Activated CD8-positive, alpha-beta T cell treated with anti-CD3 and anti-CD28 coated beads for 36 hours (primary cell): ENCODE data around the gene ABHD12. TPM values are rescaled to one million over a fixed set of nuclear protein-coding genes. Genes with fewer than 3 reads are reported as not detected.

Source experiments
- ATAC-seq: fragments of 200-7000 bp; cut with Tn5 transposase; one replicate; pipeline ENCODE4 v1.10.0; 2021; ENCODE audit warnings: mild to moderate bottlenecking, moderate library complexity
- CTCF ChIA-PET: fragments of 350-600 bp; sonication (Branson Sonifier 250); formaldehyde crosslinking; loops from one replicate; lab custom pipeline; 2021; ENCODE audit warnings: antibody characterized with exemption; lab: Charles Lee
- POLR2A ChIA-PET: fragments of 350-600 bp; sonication (Branson Sonifier 250); formaldehyde crosslinking; loops from one replicate; lab custom pipeline; 2021; ENCODE audit warnings: antibody characterized with exemption; lab: Charles Lee
- DNase-seq: peaks from one replicate; pipeline ENCODE4 v3.0.0-alpha.2; 2020
- H3K27ac Mint-ChIP-seq: one replicate; pipeline ENCODE4 v1.8.0; 2021; ENCODE audit warnings: mild to moderate bottlenecking, mixed read lengths
- H3K27me3 Mint-ChIP-seq: one replicate; pipeline ENCODE4 v1.8.0; 2021; ENCODE audit warnings: mixed read lengths
- H3K36me3 Mint-ChIP-seq: one replicate; pipeline ENCODE4 v1.8.0; 2021; ENCODE audit warnings: low read depth, mixed read lengths
- H3K4me1 Mint-ChIP-seq: one replicate; pipeline ENCODE4 v1.8.0; 2021; ENCODE audit warnings: low read depth, mixed read lengths
- H3K4me3 Mint-ChIP-seq: one replicate; pipeline ENCODE4 v1.8.0; 2021; ENCODE audit warnings: mild to moderate bottlenecking, moderate library complexity, mixed read lengths
- H3K9me3 Mint-ChIP-seq: one replicate; pipeline ENCODE4 v1.8.0; 2021; ENCODE audit warnings: mixed read lengths
- CTCF ChIP-seq: fragments of 200-600 bp; IDR thresholded peaks from one replicate; pipeline ENCODE4 v1.8.0; 2022; ENCODE audit warnings: antibody characterized with exemption, mild to moderate bottlenecking
- intact Hi-C: fragments of 100-400 bp; cut with micrococcal nuclease; formaldehyde crosslinking; loops from one replicate; pipeline ENCODE4 v1.10.0; 2022
- total RNA-seq, 2 experiments: library from RNA; stranded (reverse); gene quantifications; one replicate each; pipeline ENCODE4 v1.2.3, GENCODE V29; 2021

ABHD12 gene
- total RNA-seq, 2 experiments from 2014 or later = 16.0 to 17.0 TPM

DNA sequence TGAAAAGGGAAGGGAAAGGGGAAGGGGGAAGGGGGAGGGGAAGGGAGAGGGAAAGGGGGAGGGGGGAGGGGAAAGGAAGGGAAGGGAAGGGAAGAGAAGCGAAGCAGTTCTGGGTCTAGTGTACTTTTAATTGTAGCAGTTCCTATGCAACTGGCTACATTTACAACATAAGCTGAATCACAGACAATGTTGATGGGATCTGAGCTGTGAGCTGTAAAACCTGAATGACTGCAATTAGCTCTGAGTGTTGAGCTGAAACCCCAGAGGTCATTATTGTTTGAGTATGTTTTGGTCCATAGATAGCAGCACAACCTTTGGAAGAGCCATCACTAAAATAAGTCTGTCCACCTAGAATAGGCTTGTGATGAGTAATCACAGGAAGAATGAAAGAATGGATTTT is 7.2 kb upstream of the ABHD12 start:
- ChIA-PET POLR2A (interaction anchor here (1.4 kb wide), 1 partner anchor 10 kb away, joined by 5 read pairs; the partner anchor contains the start of gene GINS1), CTCF (interaction anchor here (0.8 to 5.4 kb wide), 8 partner anchors 10 to 404 kb away, joined by 3 to 58 read pairs (median 9); partner anchors contain the start of gene GINS1)
- no peak for TF ChIP-seq CTCF
- ATAC-seq (no peak), DNase-seq (no peak)
- Mint-ChIP-seq H3K4me1 (no peaks in the 10 kb centered on the region), H3K27ac (no peak overlapping the region), H3K9me3 (peaks cover 5% of the 10 kb centered on the region), H3K4me3 (no peak overlapping the region), H3K36me3 (peaks cover 3% of the 10 kb centered on the region), H3K27me3 (no peaks in the 10 kb centered on the region)
- intact Hi-C loops = loop anchor here (2.0 to 10.0 kb wide), 2 partner anchors 97 to 403 kb away; partner anchors contain the start of gene APMAP

- no peaks in the 10 kb centered on the region for H3K4me1 Mint-ChIP-seq
- H3K36me3 Mint-ChIP-seq = no peaks in the 10 kb centered on the region
- no peak for DNase-seq
- intact Hi-C loops = loop anchor here (10.0 kb wide), 1 partner anchor 402 kb away; the partner anchor contains the start of gene APMAP
- H3K27ac Mint-ChIP-seq = no peak overlapping the region
- H3K27me3 Mint-ChIP-seq = no peaks in the 10 kb centered on the region
- no peak overlapping the region for H3K4me3 Mint-ChIP-seq
- ChIA-PET CTCF (interaction anchor here (0.9 to 5.4 kb wide), 4 partner anchors 11 to 138 kb away, joined by 3 to 58 read pairs (median 28); partner anchors contain the start of gene GINS1), POLR2A (interaction anchor here (1.4 kb wide), 1 partner anchor 10 kb away, joined by 5 read pairs; the partner anchor contains the start of gene GINS1)
- TF ChIP-seq CTCF = no peak
- no peaks in the 10 kb centered on the region for H3K9me3 Mint-ChIP-seq
- no peak for ATAC-seq
Measured at GRCh38 chr20:25397096-25397495, 6.5 kb upstream of the ABHD12 start.

DNA sequence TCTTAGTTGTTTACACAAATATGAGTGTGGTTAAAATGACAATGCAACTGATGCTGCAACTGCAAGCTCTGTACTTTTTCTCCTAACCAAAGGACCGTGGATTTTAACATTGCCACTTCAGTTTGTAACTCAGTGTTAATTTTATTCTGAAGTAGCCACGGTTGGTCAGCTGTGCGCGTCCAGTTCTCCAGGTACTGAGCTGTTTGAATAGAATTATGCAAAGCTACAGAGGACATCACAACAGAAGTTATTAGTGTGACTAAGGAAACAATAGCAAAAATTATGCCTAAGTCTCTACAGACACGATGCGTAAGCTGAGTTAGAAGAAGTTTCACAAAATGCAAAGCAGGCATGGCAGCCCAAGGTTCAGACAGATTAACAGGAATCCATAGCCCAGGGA is 4.4 kb upstream of the ABHD12 start:
- intact Hi-C loops = loop anchor here (10.0 kb wide), 1 partner anchor 400 kb away; the partner anchor contains the start of gene APMAP
- Mint-ChIP-seq H3K27me3 (no peaks in the 10 kb centered on the region), H3K27ac (no peak overlapping the region), H3K36me3 (no peaks in the 10 kb centered on the region), H3K4me1 (no peaks in the 10 kb centered on the region), H3K9me3 (no peaks in the 10 kb centered on the region), H3K4me3 (no peak overlapping the region)
- TF ChIP-seq CTCF = no peak
- ChIA-PET POLR2A (interaction anchor here (0.6 kb wide), 1 partner anchor 1334 kb away, joined by 4 read pairs; no protein-coding TSS in a partner anchor), CTCF (no interaction called here)
- DNase-seq = no peak
- ATAC-seq = no peak

GRCh38 chr20:25394276-25394675 is 3.6 kb upstream of the ABHD12 start:
- intact Hi-C loops = loop anchor here (10.0 kb wide), 1 partner anchor 399 kb away; the partner anchor contains the start of gene APMAP
- Mint-ChIP-seq H3K4me3 (no peak overlapping the region), H3K27ac (no peak overlapping the region), H3K36me3 (no peaks in the 10 kb centered on the region), H3K27me3 (no peaks in the 10 kb centered on the region), H3K4me1 (peaks cover 3% of the 10 kb centered on the region), H3K9me3 (no peaks in the 10 kb centered on the region)
- TF ChIP-seq CTCF = no peak
- CTCF ChIA-PET = no interaction called here
- DNase-seq (no peak), ATAC-seq (no peak)
- POLR2A ChIA-PET = interaction anchor here (1.2 kb wide), 1 partner anchor 14 kb away, joined by 3 read pairs; the partner anchor contains the start of gene GINS1

DNA sequence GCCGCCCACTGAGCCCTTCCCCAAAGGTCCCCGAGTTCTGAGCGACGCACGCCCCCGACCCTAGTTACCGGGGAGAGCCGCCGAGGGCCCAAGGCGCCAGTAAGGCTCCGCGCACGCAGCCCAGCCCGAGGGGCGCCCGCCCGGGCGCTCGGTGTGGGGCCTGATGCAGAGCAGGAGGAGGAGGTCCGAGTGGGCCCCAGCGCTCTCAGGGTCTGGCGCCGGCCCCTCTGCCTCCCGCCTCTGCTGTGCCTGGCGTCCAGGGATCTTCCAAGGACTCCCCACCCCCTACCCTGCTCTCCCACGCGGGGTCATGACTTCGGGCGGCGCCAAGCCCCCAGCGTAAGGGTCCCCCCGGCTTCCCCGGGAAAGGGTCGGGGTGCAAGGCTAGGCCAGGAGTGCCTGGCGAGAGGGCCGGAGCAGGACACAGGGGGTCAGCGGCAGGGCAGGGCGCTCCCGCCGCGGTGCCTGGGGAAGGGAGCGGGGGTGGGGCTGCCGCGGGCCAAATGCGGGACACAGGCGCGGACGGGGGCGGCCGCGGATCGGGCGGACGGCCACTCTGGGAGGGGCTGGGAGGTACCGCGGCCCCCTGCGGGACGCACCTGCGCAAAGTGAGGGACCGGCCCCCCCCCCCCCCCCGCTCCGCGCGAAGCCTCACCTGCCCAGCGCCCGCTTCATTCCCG is 637 bp downstream of the ABHD12 start:
- Mint-ChIP-seq H3K36me3 (peaks cover 8% of the 10 kb centered on the region), H3K9me3 (no peaks in the 10 kb centered on the region), H3K27ac (no peak overlapping the region), H3K4me1 (peaks cover 15% of the 10 kb centered on the region), H3K4me3 (peak overlapping the region; percentile 87), H3K27me3 (no peaks in the 10 kb centered on the region)
- intact Hi-C loops = loop anchor here (10.0 kb wide), 1 partner anchor 395 kb away; the partner anchor contains the start of gene APMAP
- ATAC-seq = no peak
- peak; percentile 46 for DNase-seq
- POLR2A ChIA-PET = no interaction called here
- no peak for TF ChIP-seq CTCF
- CTCF ChIA-PET = no interaction called here
